Astrocyte (in vitro differentiated cells and primary cell): ENCODE data around the gene SHROOM3. TPM values are rescaled to one million over a fixed set of nuclear protein-coding genes. Genes with fewer than 3 reads are reported as not detected.

ENCODE experiments used
- DNase-seq: peaks from one replicate; pipeline ENCODE4 v3.0.0-alpha.2; 2010; ENCODE audit warnings: low read depth
- FAIRE-seq: peaks from 2 replicates; lab custom pipeline; 2011; peaks lifted over from hg19 to GRCh38; lab: Jason Lieb, UNC
- H2AFZ ChIP-seq: 2 replicates; pipeline ENCODE4 v1.6.0; 2012; ENCODE audit warnings: low read depth, low read length, inconsistent platforms
- H3K27ac ChIP-seq: 2 replicates; pipeline ENCODE4 v1.5.1; 2011; ENCODE audit warnings: low read depth, low read length, inconsistent platforms
- H3K27me3 ChIP-seq: 2 replicates; pipeline ENCODE4 v1.6.0; 2011; ENCODE audit warnings: low read length, inconsistent platforms; ENCODE audit not compliant: insufficient read depth
- H3K36me3 ChIP-seq: 2 replicates; pipeline ENCODE4 v1.5.1; 2011; ENCODE audit warnings: low read length, inconsistent platforms; ENCODE audit not compliant: insufficient read depth
- H3K4me1 ChIP-seq: 2 replicates; pipeline ENCODE4 v1.5.1; 2011; ENCODE audit warnings: low read length, inconsistent platforms; ENCODE audit not compliant: insufficient read depth
- H3K4me2 ChIP-seq: 2 replicates; pipeline ENCODE4 v1.6.0; 2012; ENCODE audit warnings: low read length, inconsistent platforms
- H3K4me3 ChIP-seq: 2 replicates; pipeline ENCODE4 v1.5.1; 2011; ENCODE audit warnings: low read depth, mild to moderate bottlenecking, low read length, inconsistent platforms; ENCODE audit not compliant: insufficient read depth
- H3K79me2 ChIP-seq: 2 replicates; pipeline ENCODE4 v1.6.0; 2012; ENCODE audit warnings: mild to moderate bottlenecking, low read length, inconsistent platforms; ENCODE audit not compliant: insufficient read depth
- H3K9ac ChIP-seq: 2 replicates; pipeline ENCODE4 v1.6.0; 2012; ENCODE audit warnings: mild to moderate bottlenecking, low read length, inconsistent platforms
- H3K9me3 ChIP-seq: 2 replicates; pipeline ENCODE4 v1.5.1; 2012; ENCODE audit warnings: low read depth, mild to moderate bottlenecking, low read length, inconsistent platforms; ENCODE audit not compliant: insufficient read depth
- H4K20me1 ChIP-seq: 2 replicates; pipeline ENCODE4 v1.6.0; 2012; ENCODE audit warnings: low read length, inconsistent platforms; ENCODE audit not compliant: insufficient read depth
- H3K27ac Mint-ChIP-seq: one replicate; pipeline ENCODE4 v1.8.0; 2021; ENCODE audit warnings: mild to moderate bottlenecking, mixed read lengths; ENCODE audit not compliant: unreplicated experiment
- H3K27me3 Mint-ChIP-seq: one replicate; pipeline ENCODE4 v1.8.0; 2021; ENCODE audit warnings: low read depth, mixed read lengths; ENCODE audit not compliant: unreplicated experiment
- H3K36me3 Mint-ChIP-seq: one replicate; pipeline ENCODE4 v1.8.0; 2021; ENCODE audit warnings: low read depth, mixed read lengths; ENCODE audit not compliant: unreplicated experiment
- H3K4me1 Mint-ChIP-seq: one replicate; pipeline ENCODE4 v1.8.0; 2021; ENCODE audit warnings: low read depth, mixed read lengths; ENCODE audit not compliant: unreplicated experiment
- H3K4me3 Mint-ChIP-seq: one replicate; pipeline ENCODE4 v1.8.0; 2021; ENCODE audit warnings: mild to moderate bottlenecking, moderate library complexity, mixed read lengths; ENCODE audit not compliant: unreplicated experiment
- H3K9me3 Mint-ChIP-seq: one replicate; pipeline ENCODE4 v1.8.0; 2021; ENCODE audit warnings: mild to moderate bottlenecking, mixed read lengths; ENCODE audit not compliant: unreplicated experiment
- EZH2 ChIP-seq: IDR thresholded peaks from 2 replicates; pipeline ENCODE4 v1.6.1; 2012; ENCODE audit warnings: mild to moderate bottlenecking, low read length, inconsistent platforms; ENCODE audit not compliant: insufficient read depth
- microRNA-seq: library from miRNA; unstranded; fragments of <30 nt; microRNA quantifications from one replicate; pipeline ENCODE4 v1.2.0, GENCODE V29; 2020
- total RNA-seq: library from RNA; stranded (reverse); gene quantifications from 2 replicates; pipeline ENCODE4 v1.2.1, GENCODE V29; 2021
- TF ChIP-seq, protein P1 (sequence below): IDR thresholded peaks from 2 replicates; pipeline ENCODE4 v1.5.1; 2011; ENCODE audit warnings: low read depth, mild to moderate bottlenecking, inconsistent platforms, low read length, moderate library complexity; ENCODE audit not compliant: insufficient read depth

SHROOM3 gene
- total RNA-seq, 1 donor from 2014 or later = 64.6 TPM

DNA sequence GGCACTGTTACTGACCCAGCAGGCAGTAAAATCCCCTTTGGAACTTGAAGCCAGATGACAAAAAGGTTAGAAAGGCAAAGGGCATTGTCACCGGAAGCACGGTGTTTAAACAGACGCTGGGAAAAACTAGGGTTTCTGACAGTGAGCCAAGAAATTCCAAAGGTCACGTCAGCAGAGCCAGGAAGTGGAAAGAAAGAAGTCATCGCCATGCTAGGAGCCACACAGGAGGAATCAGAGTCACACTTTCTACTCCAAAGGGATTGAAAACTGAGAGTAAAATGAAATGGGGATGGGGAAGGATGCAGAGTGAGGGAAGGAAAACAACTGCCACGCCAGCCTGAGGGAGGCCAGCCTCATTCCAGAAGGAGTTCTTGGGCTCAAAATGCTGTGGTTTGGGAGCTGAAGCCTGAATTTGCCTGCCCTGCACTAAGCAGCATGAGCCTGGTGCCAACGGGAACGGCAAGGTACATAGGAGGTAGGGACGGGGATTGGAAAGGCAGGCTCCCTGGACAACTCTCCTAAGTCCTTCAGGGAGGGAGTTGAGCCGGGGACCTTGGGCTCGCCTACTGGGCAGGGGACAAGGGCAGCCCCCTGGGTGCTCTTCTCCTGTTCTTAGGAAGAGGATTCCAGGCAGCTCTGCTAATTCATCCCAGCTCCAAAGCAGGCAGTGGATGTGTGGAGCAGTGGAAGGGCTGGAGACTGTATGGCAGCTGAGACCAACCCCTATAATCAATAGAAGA, 396.1 kb downstream of the SHROOM3 start:
- DNase-seq = peak; percentile 83
- TF ChIP-seq, protein P1, sequence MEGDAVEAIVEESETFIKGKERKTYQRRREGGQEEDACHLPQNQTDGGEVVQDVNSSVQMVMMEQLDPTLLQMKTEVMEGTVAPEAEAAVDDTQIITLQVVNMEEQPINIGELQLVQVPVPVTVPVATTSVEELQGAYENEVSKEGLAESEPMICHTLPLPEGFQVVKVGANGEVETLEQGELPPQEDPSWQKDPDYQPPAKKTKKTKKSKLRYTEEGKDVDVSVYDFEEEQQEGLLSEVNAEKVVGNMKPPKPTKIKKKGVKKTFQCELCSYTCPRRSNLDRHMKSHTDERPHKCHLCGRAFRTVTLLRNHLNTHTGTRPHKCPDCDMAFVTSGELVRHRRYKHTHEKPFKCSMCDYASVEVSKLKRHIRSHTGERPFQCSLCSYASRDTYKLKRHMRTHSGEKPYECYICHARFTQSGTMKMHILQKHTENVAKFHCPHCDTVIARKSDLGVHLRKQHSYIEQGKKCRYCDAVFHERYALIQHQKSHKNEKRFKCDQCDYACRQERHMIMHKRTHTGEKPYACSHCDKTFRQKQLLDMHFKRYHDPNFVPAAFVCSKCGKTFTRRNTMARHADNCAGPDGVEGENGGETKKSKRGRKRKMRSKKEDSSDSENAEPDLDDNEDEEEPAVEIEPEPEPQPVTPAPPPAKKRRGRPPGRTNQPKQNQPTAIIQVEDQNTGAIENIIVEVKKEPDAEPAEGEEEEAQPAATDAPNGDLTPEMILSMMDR = no peak
- no peak for TF ChIP-seq EZH2
- H4K20me1 ChIP-seq = no peaks in the 10 kb centered on the region
- FAIRE-seq = peak; percentile 47
- H3K27ac Mint-ChIP-seq = peak overlapping the region; percentile 89
- H3K36me3 Mint-ChIP-seq = no peaks in the 10 kb centered on the region
- H3K4me1 ChIP-seq = peaks cover 17% of the 10 kb centered on the region
- H3K4me2 ChIP-seq = peak overlapping the region; percentile 70
- peak overlapping the region; percentile 32 for H3K4me3 ChIP-seq
- H3K9ac ChIP-seq = peak overlapping the region; percentile 67
- no peaks in the 10 kb centered on the region for H3K36me3 ChIP-seq
- peak overlapping the region; percentile 67 for H3K27ac ChIP-seq
- H3K4me3 Mint-ChIP-seq = no peak overlapping the region
- H3K4me1 Mint-ChIP-seq = peaks cover 16% of the 10 kb centered on the region
- H3K27me3 Mint-ChIP-seq = no peaks in the 10 kb centered on the region
- H3K9me3 Mint-ChIP-seq = no peaks in the 10 kb centered on the region
- H3K79me2 ChIP-seq = no peaks in the 10 kb centered on the region
- no peaks in the 10 kb centered on the region for H3K27me3 ChIP-seq
- no peaks in the 10 kb centered on the region for H3K9me3 ChIP-seq
- H2AFZ ChIP-seq = peak overlapping the region; percentile 85

DNA sequence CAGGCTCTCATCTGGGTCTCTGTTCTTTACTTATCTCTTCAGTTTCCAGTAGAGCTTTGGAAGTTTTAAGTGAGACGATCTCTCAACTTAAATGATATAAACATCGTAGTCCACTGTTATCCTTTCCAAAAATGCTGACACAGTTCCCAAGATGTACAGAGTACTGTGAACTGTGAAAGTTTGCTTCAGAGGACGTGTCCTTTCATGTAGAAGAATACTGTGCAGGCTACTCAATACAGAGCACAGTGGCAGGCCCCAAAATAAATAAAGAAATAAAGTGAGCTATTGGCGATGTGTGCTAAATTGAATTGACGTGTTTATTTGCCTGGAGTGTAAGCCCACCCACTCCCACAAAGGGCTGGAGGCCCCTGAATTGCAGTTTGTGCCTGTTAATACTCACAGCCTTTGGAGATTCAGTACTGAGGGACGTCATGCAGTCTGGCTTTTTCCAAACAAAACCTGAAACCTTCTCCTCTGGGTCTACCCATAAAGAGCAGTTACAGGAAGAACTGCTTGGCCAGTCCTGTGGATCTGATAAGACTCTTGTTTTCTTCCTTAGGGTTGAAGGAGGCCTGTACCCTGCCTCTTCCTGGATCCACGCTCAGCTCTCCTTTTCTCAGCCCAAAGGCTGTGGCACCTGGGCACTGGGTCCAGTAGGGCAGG, 396.8 kb downstream of the SHROOM3 start:
- no peaks in the 10 kb centered on the region for H3K9me3 ChIP-seq
- TF ChIP-seq, protein P1 = no peak
- TF ChIP-seq EZH2 = no peak
- no peaks in the 10 kb centered on the region for H3K36me3 Mint-ChIP-seq
- peak overlapping the region; percentile 70 for H3K4me2 ChIP-seq
- FAIRE-seq = no peak
- no peaks in the 10 kb centered on the region for H4K20me1 ChIP-seq
- no peaks in the 10 kb centered on the region for H3K27me3 ChIP-seq
- peak overlapping the region; percentile 67 for H3K27ac ChIP-seq
- DNase-seq = no peak
- peaks cover 17% of the 10 kb centered on the region for H3K4me1 ChIP-seq
- peaks cover 16% of the 10 kb centered on the region for H3K4me1 Mint-ChIP-seq
- H3K9ac ChIP-seq = peak overlapping the region; percentile 67
- no peak overlapping the region for H3K4me3 Mint-ChIP-seq
- no peaks in the 10 kb centered on the region for H3K9me3 Mint-ChIP-seq
- H3K4me3 ChIP-seq = no peak overlapping the region
- H3K27ac Mint-ChIP-seq = peak overlapping the region; percentile 89
- H3K27me3 Mint-ChIP-seq = peaks cover 2% of the 10 kb centered on the region
- H2AFZ ChIP-seq = peak overlapping the region; percentile 85
- no peaks in the 10 kb centered on the region for H3K79me2 ChIP-seq
- no peaks in the 10 kb centered on the region for H3K36me3 ChIP-seq

Small RNAs within 50 kb of the gene (microRNA-seq; reads per million reads assigned to microRNA genes)
- gene MIR4450 = 2.2 reads per million
- 11.0 reads per million, percentile 37 among the genes with 10 or more reads in this experiment for gene MIR548AH

Other genes starting within 250 kb of the SHROOM3 start
- 172 and 211 TPM in 2 replicates for gene SCARB2, start 221.4 kb upstream of the SHROOM3 start, total RNA-seq
- gene FAM47E, start 183.5 kb upstream of the SHROOM3 start, total RNA-seq = 0.54 and 0.84 TPM in 2 replicates
- gene STBD1, start 128.5 kb upstream of the SHROOM3 start, total RNA-seq = 7.2 and 9.7 TPM in 2 replicates
- gene CCDC158, start 14.1 kb upstream of the SHROOM3 start, total RNA-seq = not detected in 2 replicates